Measurements from ENCODE around the gene AURKAIP1.

The AURKAIP1 gene

GRCh38 chr1:1330366-1331067 lies 44.5 kb downstream of the AURKAIP1 start:
- TF ChIP-seq CTCF (conservative IDR thresholded peaks at IDR 0.05): no peak
- H3K27ac ChIP-seq: no peak overlapping the region

- no peak for TF ChIP-seq CTCF (conservative IDR thresholded peaks at IDR 0.05)
- no peak overlapping the region for H3K27ac ChIP-seq
These were observed 45.5 kb downstream of the AURKAIP1 start for GRCh38 chr1:1329304-1330210.

GRCh38 chr1:1328254-1328653 lies 46.8 kb downstream of the AURKAIP1 start:
- no peak for TF ChIP-seq CTCF (conservative IDR thresholded peaks at IDR 0.05)
- peak overlapping the region; percentile 9; the same call in 1 of the 2 replicates for H3K27ac ChIP-seq

GRCh38 chr1:1327291-1327690 lies 47.7 kb downstream of the AURKAIP1 start:
- peak overlapping the region; percentile 97; the same call in 1 of the 2 replicates for H3K27ac ChIP-seq
- TF ChIP-seq CTCF (conservative IDR thresholded peaks at IDR 0.05): no peak

- peak overlapping the region; percentile 97 for H3K27ac ChIP-seq
- TF ChIP-seq CTCF (conservative IDR thresholded peaks at IDR 0.05): no peak
These were observed 48.9 kb downstream of the AURKAIP1 start for GRCh38 chr1:1326075-1326605.

GRCh38 chr1:1325288-1326074 lies 49.5 kb downstream of the AURKAIP1 start:
- TF ChIP-seq CTCF (conservative IDR thresholded peaks at IDR 0.05): no peak
- peak overlapping the region; percentile 97 for H3K27ac ChIP-seq
